Measurements from ENCODE around the gene PRCD.
A peak's percentile ranks its signal among the peaks of the same experiment; 100 is the strongest.

The PRCD gene

DNA sequence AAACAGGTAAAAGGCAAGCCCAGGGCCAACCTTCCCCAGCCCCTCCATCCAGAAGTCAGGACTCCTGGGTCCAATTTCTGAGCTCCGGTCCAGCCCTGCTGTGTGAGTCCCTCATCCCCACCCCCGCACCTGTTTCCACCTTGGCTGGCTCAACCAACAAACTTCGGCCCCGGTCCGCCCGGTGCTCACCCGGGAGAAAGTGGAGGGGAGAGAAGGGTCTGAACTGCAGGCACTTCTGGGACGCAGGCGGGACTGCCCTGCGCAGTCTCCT is 39.2 kb upstream of the PRCD start:
- TF ChIP-seq CTCF (IDR thresholded peaks at IDR 0.05): no peak

- no peak for TF ChIP-seq CTCF (IDR thresholded peaks at IDR 0.05)
These were observed 38.6 kb upstream of the PRCD start, which contains the start of gene RHBDF2 for GRCh38 chr17:76501018-76501826. Gene RHBDF2 (minus strand): TSS chr17:76501423. CDS start chr17:76481524, 19,899 bp downstream.

DNA sequence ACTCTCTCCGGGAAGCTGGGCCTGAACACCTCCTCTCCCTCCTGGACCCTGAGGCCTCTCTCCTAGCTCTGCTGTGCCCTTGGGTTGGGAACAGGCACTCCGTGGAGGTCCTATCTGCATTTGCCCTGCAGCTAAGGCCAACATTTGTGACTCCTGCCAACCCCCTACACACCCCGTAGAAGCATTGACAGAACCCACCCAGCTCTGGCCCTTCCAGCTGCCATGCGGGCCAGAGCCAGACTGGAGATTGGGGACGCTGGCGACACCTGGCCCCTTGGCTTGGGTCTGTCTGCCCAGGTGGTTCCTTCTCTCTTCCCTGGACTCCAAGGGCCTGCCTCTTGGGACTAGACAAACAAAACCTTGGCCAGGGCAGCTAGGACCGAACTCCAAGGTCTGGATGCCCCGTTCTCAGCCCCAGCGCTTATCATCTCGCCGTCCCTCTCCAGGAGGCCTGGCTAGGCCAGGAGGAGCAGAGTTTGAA is 38.0 kb upstream of the PRCD start:
- TF ChIP-seq CTCF (IDR thresholded peaks at IDR 0.05): no peak

DNA sequence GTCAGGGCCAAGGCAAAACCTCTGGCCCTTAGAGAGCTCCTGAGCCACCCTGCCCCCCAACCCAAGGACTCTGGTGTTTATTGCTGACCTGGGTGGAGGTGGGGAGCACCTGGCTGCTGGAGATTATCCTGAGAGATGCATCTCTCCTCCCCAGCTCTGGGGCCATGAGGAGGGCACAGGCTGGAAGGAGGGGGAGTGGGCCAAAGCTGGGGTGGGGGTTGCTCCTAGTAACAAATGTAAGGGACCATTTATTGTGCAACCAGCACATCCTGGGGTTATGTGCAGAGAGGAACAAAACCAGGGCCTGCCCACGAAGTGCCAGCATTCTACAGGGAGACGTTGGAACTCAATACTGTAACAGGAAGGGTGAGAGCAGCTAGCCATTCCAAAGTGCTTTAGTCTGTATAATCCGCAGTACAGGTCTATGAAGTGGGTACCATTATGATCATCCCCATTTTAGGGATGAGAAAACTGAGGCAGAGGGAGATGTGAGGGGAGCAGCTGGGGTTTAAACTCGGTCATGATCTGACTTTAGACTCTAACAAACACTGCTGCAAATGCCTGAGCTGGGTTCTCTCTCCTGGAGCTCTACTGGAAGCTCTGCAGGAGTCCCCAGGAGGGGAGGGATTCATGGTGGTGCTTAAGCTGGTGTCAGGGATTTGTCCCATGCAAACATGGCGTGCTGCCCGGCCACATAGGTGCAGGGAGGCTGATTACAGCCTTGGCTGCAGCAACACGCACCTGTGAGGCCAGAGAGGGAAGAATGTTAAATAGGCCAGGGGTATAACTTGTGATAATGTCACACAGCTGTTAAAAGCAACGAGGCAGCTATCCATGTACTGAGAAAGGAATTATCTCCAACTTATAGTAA is 37.3 kb upstream of the PRCD start:
- TF ChIP-seq CTCF (IDR thresholded peaks at IDR 0.05): no peak

GRCh38 chr17:76504117-76504516 is 35.7 kb upstream of the PRCD start:
- no peak for TF ChIP-seq CTCF (IDR thresholded peaks at IDR 0.05)

DNA sequence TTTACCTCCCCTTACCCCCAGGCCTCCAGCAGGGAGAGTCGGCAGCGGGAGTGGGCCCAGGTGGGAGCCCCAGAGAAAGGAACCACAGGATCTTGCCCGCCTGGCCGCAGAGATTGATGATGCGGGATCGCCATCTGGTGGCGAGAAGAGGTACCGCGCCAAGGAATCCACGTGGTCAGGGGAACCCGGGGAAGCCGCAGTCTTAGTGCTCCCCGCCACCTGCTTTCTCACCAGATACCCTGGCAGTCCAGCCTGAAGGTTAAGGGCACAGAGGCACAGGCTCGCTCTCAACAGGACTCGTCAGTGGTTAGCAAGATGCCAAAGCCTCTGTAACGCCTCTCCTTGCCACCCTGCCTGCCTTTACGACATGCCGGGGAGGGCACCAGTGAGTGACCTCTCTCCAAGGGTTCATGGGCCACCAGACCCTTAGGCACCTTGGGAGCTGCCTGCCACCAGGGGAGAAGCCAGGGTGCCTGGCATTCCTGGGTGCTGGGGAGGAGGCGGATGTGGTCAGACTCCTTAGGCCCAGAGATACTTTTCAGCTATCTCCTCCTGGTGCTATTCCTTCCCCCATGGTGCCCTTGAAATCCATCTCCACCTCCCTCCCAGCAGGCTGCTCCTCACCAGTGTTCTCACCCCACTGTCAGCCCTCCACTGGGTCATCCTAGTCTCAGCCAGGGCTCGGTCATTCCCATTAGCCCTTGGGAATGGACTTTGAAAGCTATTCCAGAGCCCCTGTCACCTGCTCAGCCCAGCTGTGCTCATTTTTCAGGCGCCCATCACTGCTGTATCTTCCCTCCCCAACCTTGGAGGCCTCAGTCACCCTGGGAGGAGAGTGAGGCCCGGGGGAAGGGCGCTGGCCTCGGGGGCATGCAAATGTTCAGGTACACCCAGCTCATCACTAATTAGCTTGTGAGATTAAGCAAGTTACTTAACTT is 33.2 kb upstream of the PRCD start:
- peak; percentile 84 for TF ChIP-seq CTCF (IDR thresholded peaks at IDR 0.05)

- TF ChIP-seq CTCF (IDR thresholded peaks at IDR 0.05): no peak
These were observed 29.0 kb upstream of the PRCD start for GRCh38 chr17:76510831-76511244.
